SJCRH30 (cell line): ENCODE measurements around the gene PRSS50. TPM values are rescaled to one million over a fixed set of nuclear protein-coding genes. Genes with fewer than 3 reads are reported as not detected.

Source experiments
- DNase-seq, 2 experiments: peaks; one replicate each; pipeline ENCODE4 v3.0.0-alpha.2; 2015 to 2020
- H3K27ac ChIP-seq: fragments of 250-450 bp; sonication (Bioruptor Pico); 2 replicates; pipeline ENCODE4 v1.5.1; 2020; ENCODE audit warnings: mild to moderate bottlenecking, moderate library complexity
- H3K27me3 ChIP-seq: fragments of 250-450 bp; sonication (Bioruptor Pico); 2 replicates; pipeline ENCODE4 v1.5.1; 2020; ENCODE audit warnings: mild to moderate bottlenecking, moderate library complexity
- H3K36me3 ChIP-seq: fragments of 250-450 bp; sonication (Bioruptor Pico); 2 replicates; pipeline ENCODE4 v1.5.1; 2020; ENCODE audit warnings: mild to moderate bottlenecking, moderate library complexity
- H3K4me1 ChIP-seq: fragments of 250-450 bp; sonication (Bioruptor Pico); 2 replicates; pipeline ENCODE4 v1.5.1; 2020; ENCODE audit warnings: mild to moderate bottlenecking, moderate library complexity
- H3K4me3 ChIP-seq: fragments of 250-450 bp; sonication (Bioruptor Pico); 2 replicates; pipeline ENCODE4 v1.5.1; 2020; ENCODE audit warnings: mild to moderate bottlenecking, moderate library complexity
- H3K9me3 ChIP-seq: fragments of 250-450 bp; sonication (Bioruptor Pico); replicated peaks from 2 replicates; pipeline ENCODE4 v1.5.1; 2020; ENCODE audit warnings: mild to moderate bottlenecking, moderate library complexity
- total RNA-seq: library from RNA; depleted of rRNA; stranded (reverse); fragments of >200 nt; shearing (Covaris generic); gene quantifications from 2 replicates; pipeline ENCODE4 v1.2.3, GENCODE V29; 2014

The PRSS50 gene
- total RNA-seq, 1 experiment from 2014 or later: not detected

DNA sequence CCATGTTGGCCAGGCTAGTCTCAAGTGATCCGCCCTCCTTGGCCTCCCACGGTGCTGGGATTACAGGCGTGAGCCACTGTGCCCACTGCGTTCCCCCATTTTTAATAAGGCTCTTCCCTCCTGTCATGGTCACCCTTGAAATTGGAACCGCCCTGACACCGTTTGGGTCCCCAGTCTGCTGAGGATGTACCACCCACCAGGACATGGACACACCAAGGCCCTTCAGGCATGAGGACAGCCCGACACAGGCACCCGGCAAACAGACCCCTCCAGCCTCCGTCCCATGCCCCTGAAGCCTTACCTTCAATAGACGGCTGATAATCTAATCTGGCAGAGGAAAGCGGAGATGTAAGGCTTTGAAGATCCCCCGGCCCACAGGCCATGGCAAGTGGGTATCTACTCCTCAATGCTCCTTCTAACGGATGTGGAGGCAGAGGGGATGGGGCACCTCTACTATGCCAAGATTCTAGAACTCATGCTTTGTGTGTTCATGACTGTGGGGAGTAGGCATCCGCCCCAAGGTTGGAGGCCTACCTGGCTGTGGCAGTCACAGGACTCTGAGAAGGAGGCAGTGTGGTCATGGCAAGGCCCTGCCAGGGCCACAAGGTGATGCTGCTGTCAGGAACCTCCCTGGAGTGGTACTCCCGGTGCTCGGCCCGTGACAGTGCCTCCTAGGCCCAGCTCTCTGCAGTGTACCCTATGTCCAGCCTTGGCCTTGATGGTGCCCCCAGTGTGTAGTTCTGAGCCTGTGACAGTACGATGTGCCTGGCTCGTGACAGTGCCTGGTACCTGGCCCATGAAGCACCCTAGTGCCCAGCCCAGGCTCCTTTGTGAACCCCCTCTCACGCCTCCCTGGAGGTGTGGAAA is 18.6 kb upstream of the PRSS50 start:
- H3K9me3 ChIP-seq: no peaks in the 10 kb centered on the region
- H3K36me3 ChIP-seq: no peaks in the 10 kb centered on the region
- no peak for DNase-seq
- no peaks in the 10 kb centered on the region for H3K4me1 ChIP-seq
- no peak overlapping the region for H3K4me3 ChIP-seq
- no peak overlapping the region for H3K27ac ChIP-seq
- H3K27me3 ChIP-seq: no peaks in the 10 kb centered on the region

DNA sequence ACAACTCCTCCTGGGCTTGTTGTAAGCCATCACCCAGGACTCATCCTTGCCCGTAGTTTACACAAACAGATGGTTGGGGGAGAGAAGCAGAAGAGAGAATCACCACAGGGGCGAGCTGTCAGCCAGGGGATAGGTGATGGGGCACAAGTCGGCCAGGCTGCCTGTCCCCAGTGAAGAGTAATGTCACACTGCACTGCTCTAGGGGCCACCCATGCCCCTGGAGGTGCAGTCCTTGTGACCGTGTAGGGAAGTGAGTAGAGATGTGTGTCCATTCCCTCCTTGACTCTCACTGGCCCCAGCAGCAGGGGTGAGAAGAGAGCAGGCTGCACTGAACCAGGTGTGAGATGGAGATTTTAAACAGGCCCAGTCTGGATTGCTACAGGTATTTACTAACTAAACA is 17.1 kb upstream of the PRSS50 start:
- no peaks in the 10 kb centered on the region for H3K9me3 ChIP-seq
- DNase-seq: no peak
- no peak overlapping the region for H3K4me3 ChIP-seq
- no peaks in the 10 kb centered on the region for H3K36me3 ChIP-seq
- H3K4me1 ChIP-seq: no peaks in the 10 kb centered on the region
- no peaks in the 10 kb centered on the region for H3K27me3 ChIP-seq
- no peak overlapping the region for H3K27ac ChIP-seq

DNA sequence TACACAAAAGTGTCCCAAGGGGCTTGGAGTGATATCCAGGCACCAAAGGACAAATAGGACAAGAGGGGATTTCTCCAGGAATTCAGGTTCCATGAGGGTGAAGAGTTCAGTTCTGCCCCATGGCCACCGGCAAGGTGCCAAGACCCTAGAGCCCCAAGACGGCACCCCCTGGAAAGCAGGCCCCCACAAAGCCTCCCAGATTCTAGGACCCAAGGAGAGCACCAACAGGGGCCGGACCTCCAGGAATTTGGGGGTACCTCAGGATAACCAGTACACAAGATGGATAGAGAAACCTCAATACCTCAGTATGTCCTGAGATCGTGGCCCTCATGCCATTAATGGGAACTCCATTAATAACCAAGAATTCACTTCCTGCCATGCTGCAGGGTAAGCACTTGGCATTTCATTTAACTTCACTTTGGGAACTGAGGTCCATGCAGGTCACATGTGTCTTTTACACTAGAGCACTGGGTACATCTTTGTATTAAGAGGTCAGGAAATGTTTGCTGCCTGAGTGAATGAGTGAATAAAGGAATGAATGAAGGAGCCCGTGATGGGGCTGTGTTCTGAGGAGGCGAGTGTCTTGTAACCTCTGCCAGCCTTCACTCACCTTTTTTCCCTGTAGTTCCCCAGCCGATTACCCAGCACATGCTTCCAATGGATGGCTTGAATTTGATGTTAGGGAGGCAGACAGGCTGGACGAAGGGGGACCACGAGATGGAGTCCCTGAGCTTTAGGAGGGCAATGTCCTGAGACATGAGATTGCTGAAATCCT is 15.5 kb upstream of the PRSS50 start:
- no peaks in the 10 kb centered on the region for H3K4me1 ChIP-seq
- DNase-seq: peak in 1 of 2 experiments; percentile 4
- no peaks in the 10 kb centered on the region for H3K9me3 ChIP-seq
- H3K4me3 ChIP-seq: no peak overlapping the region
- no peaks in the 10 kb centered on the region for H3K27me3 ChIP-seq
- no peaks in the 10 kb centered on the region for H3K36me3 ChIP-seq
- H3K27ac ChIP-seq: no peak overlapping the region

DNA sequence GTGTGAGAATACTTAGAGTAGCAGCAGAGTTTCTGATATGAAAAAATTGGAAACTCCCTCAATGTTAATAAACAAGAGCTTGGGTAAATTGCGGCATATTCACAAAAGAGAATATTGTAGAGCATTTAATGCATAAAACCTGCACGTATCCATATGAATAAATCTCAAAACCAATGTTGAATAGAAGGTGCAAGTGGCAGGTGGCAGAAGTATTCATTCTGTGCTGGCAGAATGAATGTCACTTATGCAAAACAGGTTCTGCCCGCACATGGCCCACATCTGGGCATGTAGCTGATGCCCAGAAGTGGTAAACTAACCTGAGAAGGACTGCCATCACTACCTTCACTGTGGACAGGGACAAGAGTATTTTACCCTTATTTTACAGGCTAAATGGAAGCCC is 14.1 kb upstream of the PRSS50 start:
- Histone ChIP-seq H3K27me3 (no peaks in the 10 kb centered on the region), H3K4me3 (no peak overlapping the region), H3K9me3 (no peaks in the 10 kb centered on the region), H3K27ac (no peak overlapping the region), H3K4me1 (no peaks in the 10 kb centered on the region), H3K36me3 (no peaks in the 10 kb centered on the region)
- DNase-seq: no peak

DNA sequence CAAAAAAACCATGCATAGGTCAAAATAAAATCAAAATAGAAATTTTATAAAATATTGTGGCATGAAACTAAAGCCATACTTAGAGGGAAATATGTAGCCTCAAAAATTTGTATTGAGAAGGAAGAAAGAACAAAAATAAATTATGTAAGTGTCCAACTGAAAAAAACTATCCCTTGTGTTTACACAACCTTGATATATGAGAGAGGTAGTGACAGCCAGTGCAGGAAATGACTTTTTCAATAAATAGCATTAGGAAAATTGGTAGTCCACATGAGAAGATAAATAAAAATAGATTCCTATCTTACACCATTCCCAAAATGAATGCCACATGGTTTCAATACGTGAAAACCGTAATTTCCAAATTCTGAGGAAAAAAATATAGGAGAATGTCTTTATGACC is 13.2 kb upstream of the PRSS50 start:
- Histone ChIP-seq H3K4me1 (no peaks in the 10 kb centered on the region), H3K27ac (no peak overlapping the region)
- DNase-seq: no peak

DNA sequence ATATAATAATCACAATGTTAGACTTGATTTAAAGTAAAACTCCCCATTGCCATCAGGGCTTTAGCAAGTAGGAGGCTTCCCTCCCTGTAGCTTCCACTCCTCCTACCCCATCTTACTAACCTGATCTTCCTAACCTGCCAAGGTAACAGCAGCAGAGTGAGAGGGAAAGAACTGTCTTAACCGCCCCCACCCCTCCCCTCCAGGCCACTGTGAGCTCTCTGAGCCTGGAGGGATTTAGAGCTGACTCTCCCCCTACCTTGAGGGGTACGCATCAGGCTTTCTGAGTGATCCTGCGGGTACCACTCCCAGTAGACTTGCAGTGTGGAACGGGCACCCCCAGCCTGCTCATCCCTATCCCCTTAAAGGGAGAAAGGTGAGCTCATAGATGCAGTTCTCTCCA is 11.4 kb upstream of the PRSS50 start:
- no peaks in the 10 kb centered on the region for H3K27me3 ChIP-seq
- H3K4me1 ChIP-seq: peaks cover 6% of the 10 kb centered on the region; the same call in 1 of the 2 replicates
- no peak for DNase-seq
- H3K4me3 ChIP-seq: no peak overlapping the region
- H3K27ac ChIP-seq: no peak overlapping the region
- no peaks in the 10 kb centered on the region for H3K36me3 ChIP-seq
- no peaks in the 10 kb centered on the region for H3K9me3 ChIP-seq

More for the DNA sequence above, 13.2 kb upstream of the PRSS50 start:
- no peaks in the 10 kb centered on the region for H3K36me3 ChIP-seq
- H3K27me3 ChIP-seq: no peaks in the 10 kb centered on the region
- H3K4me3 ChIP-seq: no peak overlapping the region
- H3K9me3 ChIP-seq: no peaks in the 10 kb centered on the region

DNA sequence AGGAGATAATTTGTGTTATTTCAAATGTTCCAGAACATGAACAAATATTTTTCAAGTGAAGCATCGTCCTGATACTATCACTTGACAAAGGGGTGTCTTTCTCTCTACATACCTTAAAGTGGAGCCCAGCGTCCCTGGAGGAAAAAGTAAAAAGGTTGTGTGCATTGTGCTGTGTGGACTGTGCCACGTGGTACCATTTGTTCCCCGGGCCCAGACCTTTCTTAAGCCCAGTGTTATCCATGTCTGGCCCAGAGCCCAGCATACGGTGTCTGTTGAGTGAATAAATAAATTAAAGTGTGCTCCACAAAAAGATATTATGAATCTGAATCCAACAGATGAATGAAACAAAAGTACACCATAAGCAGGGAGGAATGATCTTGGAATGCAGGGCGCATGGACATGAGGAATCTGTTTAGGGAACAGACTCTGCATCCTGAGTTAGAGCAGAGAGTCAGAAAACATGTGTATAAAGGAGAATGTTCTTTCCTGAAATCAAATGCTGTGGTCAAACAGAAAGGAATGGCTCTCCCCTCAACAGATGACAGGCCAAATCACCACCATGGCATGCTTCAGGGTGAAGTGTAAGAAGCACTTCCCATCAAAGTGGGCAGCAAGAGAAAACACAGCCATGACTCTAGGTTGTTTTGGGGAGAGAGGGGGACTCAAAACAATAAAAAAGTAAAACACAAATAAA is 8.1 kb upstream of the PRSS50 start:
- H3K27ac ChIP-seq: no peak overlapping the region

DNA sequence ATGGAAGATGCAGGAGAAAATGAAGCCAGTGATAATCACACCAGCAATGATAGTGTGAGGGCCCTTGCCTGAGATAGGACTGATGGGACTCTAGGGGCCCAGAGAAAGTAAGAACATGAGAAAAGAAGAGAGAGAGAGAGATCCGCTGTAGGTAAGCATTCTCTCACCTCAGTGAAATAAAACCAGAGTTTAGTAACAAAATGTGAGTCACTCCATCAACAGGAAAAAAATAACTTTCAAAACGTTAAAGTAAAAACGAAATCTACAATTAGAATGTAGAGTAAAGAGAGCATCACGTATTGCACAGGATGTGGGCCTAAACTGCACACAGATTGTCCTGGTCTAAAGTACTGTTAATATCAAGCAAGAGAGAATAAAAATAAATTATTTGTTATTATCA is 6.8 kb upstream of the PRSS50 start:
- no peak overlapping the region for H3K4me3 ChIP-seq
- H3K27ac ChIP-seq: no peak overlapping the region
- H3K27me3 ChIP-seq: no peaks in the 10 kb centered on the region
- DNase-seq: no peak
- H3K36me3 ChIP-seq: no peaks in the 10 kb centered on the region
- peaks cover 6% of the 10 kb centered on the region; the same call in 1 of the 2 replicates for H3K4me1 ChIP-seq
- H3K9me3 ChIP-seq: no peaks in the 10 kb centered on the region; the same call in 1 of the 2 replicates

More for the DNA sequence above, 8.1 kb upstream of the PRSS50 start:
- peak in 1 of 2 experiments; percentile 21 for DNase-seq
- no peak overlapping the region for H3K4me3 ChIP-seq
- no peaks in the 10 kb centered on the region for H3K36me3 ChIP-seq
- H3K4me1 ChIP-seq: peaks cover 6% of the 10 kb centered on the region; the same call in 1 of the 2 replicates
- no peaks in the 10 kb centered on the region for H3K27me3 ChIP-seq
- H3K9me3 ChIP-seq: no peaks in the 10 kb centered on the region; the same call in 1 of the 2 replicates

DNA sequence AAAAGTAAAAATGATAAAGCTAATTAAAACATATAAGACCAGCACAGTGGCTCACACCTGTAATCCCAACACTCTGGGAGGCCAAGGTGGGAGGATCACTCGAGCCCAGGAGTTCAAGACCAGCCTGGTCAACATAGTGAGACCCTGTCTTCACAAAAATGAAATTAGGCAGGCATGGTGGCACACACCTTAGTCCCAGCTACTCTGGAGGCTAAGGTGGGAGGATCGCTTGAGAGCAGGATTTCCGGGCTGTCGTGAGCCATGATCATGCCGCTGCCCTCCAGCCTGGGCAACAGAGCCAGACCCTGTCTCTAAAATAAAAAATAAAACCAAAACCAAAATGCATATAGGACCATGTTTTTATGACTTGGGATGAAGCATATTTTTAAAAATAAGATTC is 4.8 kb upstream of the PRSS50 start:
- Histone ChIP-seq H3K27ac (no peak overlapping the region), H3K4me3 (no peak overlapping the region), H3K9me3 (no peaks in the 10 kb centered on the region; the same call in 1 of the 2 replicates), H3K36me3 (no peaks in the 10 kb centered on the region), H3K27me3 (no peaks in the 10 kb centered on the region), H3K4me1 (peaks cover 6% of the 10 kb centered on the region; the same call in 1 of the 2 replicates)
- no peak for DNase-seq

DNA sequence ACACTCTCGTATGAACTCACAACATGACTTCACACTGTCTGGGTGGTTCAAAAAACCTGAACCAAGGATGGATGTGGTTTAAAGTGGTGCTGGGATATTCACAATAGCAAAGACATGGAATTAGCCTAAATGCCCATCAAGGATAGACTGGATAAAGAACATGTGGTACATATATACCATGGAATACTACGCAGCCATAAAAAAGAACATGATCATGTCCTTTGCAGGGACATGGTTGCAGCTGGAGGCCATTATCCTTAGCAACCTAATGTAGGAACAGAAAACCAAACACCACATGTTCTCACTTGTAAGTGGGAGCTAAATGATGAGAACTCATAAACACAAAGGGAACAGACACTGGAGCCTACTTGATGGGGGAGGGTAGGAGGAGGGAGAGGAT is 3.3 kb upstream of the PRSS50 start:
- Histone ChIP-seq H3K4me3 (no peak overlapping the region), H3K27me3 (no peaks in the 10 kb centered on the region), H3K36me3 (no peaks in the 10 kb centered on the region)

DNA sequence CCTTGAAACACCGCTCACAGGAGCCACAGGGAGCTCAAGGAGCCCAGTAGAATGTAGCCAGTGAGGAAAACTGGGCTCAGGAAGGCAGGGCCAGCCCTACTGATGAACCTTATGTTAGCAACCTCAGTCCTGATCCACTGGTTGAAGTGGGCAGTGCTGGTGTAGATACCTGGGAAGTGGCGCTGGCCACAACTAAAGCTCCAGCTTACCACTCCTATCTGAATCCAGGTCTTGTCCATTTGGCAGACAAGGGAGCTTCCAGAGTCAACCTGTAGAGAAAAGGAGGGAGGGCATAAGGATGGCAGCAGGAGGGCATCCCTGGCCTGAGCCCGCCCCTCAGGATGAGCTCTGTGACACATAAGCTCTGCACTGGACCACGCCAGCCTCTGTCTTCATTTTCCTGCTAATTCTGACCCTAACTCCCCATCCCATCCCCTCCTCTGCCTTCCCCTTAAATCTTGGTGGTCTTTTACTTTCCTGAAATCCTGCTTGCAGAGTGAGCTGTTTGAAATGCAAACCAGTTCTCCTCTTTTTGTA is 2.1 kb upstream of the PRSS50 start:
- H3K4me3 ChIP-seq: no peak overlapping the region
- H3K36me3 ChIP-seq: no peaks in the 10 kb centered on the region
- no peaks in the 10 kb centered on the region; the same call in 1 of the 2 replicates for H3K9me3 ChIP-seq
- no peak overlapping the region for H3K27ac ChIP-seq
- DNase-seq: no peak
- no peaks in the 10 kb centered on the region for H3K4me1 ChIP-seq
- no peaks in the 10 kb centered on the region for H3K27me3 ChIP-seq

More for the DNA sequence above, 3.3 kb upstream of the PRSS50 start:
- Histone ChIP-seq H3K4me1 (peaks cover 6% of the 10 kb centered on the region; the same call in 1 of the 2 replicates), H3K27ac (no peak overlapping the region), H3K9me3 (no peaks in the 10 kb centered on the region; the same call in 1 of the 2 replicates)
- DNase-seq: no peak

DNA sequence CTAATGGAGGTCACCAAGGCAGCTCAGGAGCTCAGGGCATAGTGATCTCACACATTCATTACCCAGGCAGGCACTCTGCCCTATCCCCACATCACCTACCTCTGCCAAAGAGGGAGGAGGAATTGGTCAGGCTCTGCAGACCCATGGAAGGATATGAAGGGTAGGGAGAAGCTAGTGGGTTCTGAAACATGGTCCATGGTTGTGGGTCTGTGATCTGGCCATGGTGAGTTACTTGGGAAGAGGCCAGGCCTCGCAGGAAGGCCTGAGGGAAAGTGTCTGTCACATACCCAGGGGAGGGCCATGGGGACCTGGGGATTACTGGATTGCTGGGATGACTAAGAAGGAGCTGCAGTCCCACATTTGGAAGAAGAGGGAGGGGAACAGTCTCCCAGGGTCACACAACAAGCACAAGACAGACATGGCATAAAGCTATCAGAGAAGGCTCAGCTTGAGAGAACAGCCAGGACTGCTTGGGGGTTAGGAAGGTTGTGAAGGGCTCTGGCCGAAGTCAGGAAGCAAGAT is 1.4 kb upstream of the PRSS50 start:
- no peak for DNase-seq

DNA sequence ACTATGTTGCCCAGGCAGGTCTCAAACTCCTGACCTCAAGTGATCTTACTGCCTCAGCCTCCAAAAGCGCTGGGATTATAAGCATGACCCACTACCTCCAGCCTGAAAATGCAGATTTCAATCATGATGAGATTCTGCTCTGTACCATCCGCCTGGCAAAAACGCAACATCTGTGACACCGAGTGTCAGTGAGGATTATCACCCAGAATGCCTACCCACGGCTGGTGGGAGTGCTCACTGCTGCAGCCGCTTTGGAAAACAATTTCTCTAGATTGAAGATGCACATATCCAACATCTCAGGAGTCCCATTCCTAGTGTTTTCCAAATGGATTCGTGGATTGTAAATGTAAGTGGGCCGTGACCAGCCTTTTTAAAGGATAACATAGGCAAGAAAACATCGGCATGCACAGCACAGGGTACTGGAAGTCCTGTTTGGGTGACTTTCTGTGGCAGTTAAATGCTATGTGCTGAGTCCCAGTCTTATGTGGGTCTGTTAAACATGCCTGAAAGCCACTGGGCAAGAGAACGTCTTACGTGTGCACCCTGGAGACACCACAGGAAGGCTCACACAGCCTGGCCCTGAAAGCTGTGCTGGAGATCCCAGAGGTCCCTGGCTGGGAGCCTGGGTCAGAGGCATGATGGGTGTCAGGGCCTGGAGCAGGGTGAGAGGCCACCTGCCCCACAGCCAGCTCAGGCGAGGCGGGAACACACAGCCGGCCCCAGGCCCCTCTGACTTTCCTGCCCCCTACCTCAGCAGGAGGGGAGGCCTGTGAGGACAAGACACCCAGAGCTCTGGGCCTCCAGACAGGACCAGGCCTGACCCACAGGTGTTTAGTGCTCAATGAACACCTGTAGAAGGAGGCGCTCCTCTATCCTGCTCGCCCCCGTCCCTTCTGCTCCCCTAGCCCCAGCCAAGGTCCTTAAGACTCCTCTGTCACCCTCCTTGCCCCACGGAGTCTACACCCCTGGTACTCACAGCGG is 918 bp downstream of the PRSS50 start:
- Histone ChIP-seq H3K27me3 (no peaks in the 10 kb centered on the region), H3K4me3 (no peak overlapping the region), H3K36me3 (no peaks in the 10 kb centered on the region), H3K27ac (no peak overlapping the region), H3K4me1 (no peaks in the 10 kb centered on the region), H3K9me3 (no peaks in the 10 kb centered on the region; the same call in 1 of the 2 replicates)
- DNase-seq: no peak

More for the DNA sequence above, 1.4 kb upstream of the PRSS50 start:
- H3K27me3 ChIP-seq: no peaks in the 10 kb centered on the region
- no peaks in the 10 kb centered on the region for H3K36me3 ChIP-seq
- no peak overlapping the region for H3K4me3 ChIP-seq
- no peaks in the 10 kb centered on the region for H3K4me1 ChIP-seq
- H3K27ac ChIP-seq: no peak overlapping the region
- H3K9me3 ChIP-seq: no peaks in the 10 kb centered on the region; the same call in 1 of the 2 replicates
